Gastroesophageal sphincter (tissue), 3 donors: ENCODE data around the gene RNF212.

Experiments
- CTCF ChIP-seq, 4 experiments: fragments of 200-600 bp in 2 of 4; fragments of 450-650 bp in 2 of 4; sonication (generic) in 1 of 4; IDR thresholded peaks; one replicate each; pipeline ENCODE4 v1.5.1; 2017 to 2019; ENCODE audit warnings: antibody characterized with exemption in 4 of 4, mild to moderate bottlenecking in 2 of 4, moderate library complexity in 2 of 4
- POLR2A ChIP-seq, 2 donors: fragments of 450-650 bp; IDR thresholded peaks; one replicate each; pipeline ENCODE4 v1.6.1; 2017; ENCODE audit warnings: antibody characterized with exemption in 2 of 2, mild to moderate bottlenecking in 2 of 2, moderate library complexity in 1 of 2
- POLR2AphosphoS5 ChIP-seq: sonication (generic); formaldehyde crosslinking; IDR thresholded peaks from one replicate; pipeline ENCODE4 v1.6.1; 2017; ENCODE audit warnings: antibody characterized with exemption

- TF ChIP-seq CTCF (IDR thresholded peaks at IDR 0.05), result no peak
- TF ChIP-seq POLR2AphosphoS5, result no peak
- no peak for TF ChIP-seq POLR2A (IDR thresholded peaks at IDR 0.05)
Observed at GRCh38 chr4:1041936-1042330, 71.4 kb downstream of the RNF212 start.
